Measurements from ENCODE around the gene SH3GL2.

The SH3GL2 gene

DNA sequence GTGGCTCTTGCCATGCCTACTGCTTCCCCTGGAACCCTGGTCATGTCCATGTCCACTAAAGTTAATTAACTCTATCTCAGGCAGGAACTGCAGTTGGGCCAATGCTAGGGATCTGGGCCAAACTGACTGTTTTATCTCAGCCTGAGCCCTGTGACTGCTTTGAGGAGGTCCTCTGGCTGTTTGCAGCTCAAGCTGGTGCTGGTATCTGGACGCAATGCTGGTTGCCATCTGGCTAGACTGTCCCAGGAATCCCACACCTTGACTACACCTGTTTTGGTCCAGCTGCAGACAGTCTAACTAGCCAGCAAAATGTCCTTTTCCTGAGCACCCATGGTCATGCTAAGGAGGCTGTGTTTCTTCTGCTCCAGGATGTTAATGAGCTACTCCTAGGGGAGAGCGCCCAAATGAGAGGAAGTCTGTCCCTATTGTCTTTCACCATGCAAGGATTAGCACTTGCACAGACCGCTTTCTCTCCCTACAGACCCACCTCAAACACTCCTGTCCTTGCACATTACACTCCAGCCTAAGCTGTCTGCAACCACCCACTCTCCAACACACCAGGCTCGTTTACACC is 251.0 kb downstream of the SH3GL2 start:
- H3K4me3 ChIP-seq (ENCODE audit: low read length, poor library complexity, severe bottlenecking): no peak overlapping the region
- H3F3A ChIP-seq (ENCODE audit: low read depth): no peaks in the 10 kb centered on the region
- H3K36me3 ChIP-seq (ENCODE audit: insufficient read depth, low read length): no peaks in the 10 kb centered on the region
- H3K27me3 ChIP-seq (ENCODE audit: insufficient read depth, low read length, poor library complexity, severe bottlenecking): no peaks in the 10 kb centered on the region
- no peaks in the 10 kb centered on the region for H3K4me1 ChIP-seq (ENCODE audit: insufficient read depth, low read length, poor library complexity, severe bottlenecking)
- H3K9me3 ChIP-seq (ENCODE audit: insufficient read depth, low read depth, low read length): no peaks in the 10 kb centered on the region
- H3K9me2 ChIP-seq (replicated peaks; ENCODE audit: low read depth, low read length): no peaks in the 10 kb centered on the region
- H4K20me1 ChIP-seq (ENCODE audit: insufficient read depth, low read length, poor library complexity, severe bottlenecking): no peaks in the 10 kb centered on the region
- H2AFZ ChIP-seq (ENCODE audit: low read length): no peak overlapping the region
- no peak overlapping the region for H3K9ac ChIP-seq (ENCODE audit: low read depth, low read length, poor library complexity, severe bottlenecking)
- no peaks in the 10 kb centered on the region for H3K79me2 ChIP-seq (ENCODE audit: insufficient read depth, low read length)
- TF ChIP-seq EZH2phosphoT487 (IDR thresholded peaks at IDR 0.05; ENCODE audit: borderline replicate concordance) (no peak), CTCF (conservative IDR thresholded peaks at IDR 0.05; ENCODE audit: low read length) (no peak)
- no peak overlapping the region for H3K4me2 ChIP-seq (ENCODE audit: low read depth, low read length, poor library complexity, severe bottlenecking)

GRCh38 chr9:17832812-17833211 is 253.9 kb downstream of the SH3GL2 start:
- no peak overlapping the region for H3K9ac ChIP-seq (ENCODE audit: low read depth, low read length, poor library complexity, severe bottlenecking)
- H3K4me3 ChIP-seq (ENCODE audit: low read length, poor library complexity, severe bottlenecking): no peak overlapping the region
- H3K9me3 ChIP-seq (ENCODE audit: insufficient read depth, low read depth, low read length): no peaks in the 10 kb centered on the region
- H3K4me1 ChIP-seq (ENCODE audit: insufficient read depth, low read length, poor library complexity, severe bottlenecking): no peaks in the 10 kb centered on the region
- H3K9me2 ChIP-seq (replicated peaks; ENCODE audit: low read depth, low read length): no peaks in the 10 kb centered on the region
- no peaks in the 10 kb centered on the region for H3K36me3 ChIP-seq (ENCODE audit: insufficient read depth, low read length)
- no peaks in the 10 kb centered on the region for H3K27me3 ChIP-seq (ENCODE audit: insufficient read depth, low read length, poor library complexity, severe bottlenecking)
- no peaks in the 10 kb centered on the region for H4K20me1 ChIP-seq (ENCODE audit: insufficient read depth, low read length, poor library complexity, severe bottlenecking)
- H3F3A ChIP-seq (ENCODE audit: low read depth): no peaks in the 10 kb centered on the region
- no peak for TF ChIP-seq EZH2phosphoT487 (IDR thresholded peaks at IDR 0.05; ENCODE audit: borderline replicate concordance)
- TF ChIP-seq CTCF (conservative IDR thresholded peaks at IDR 0.05; ENCODE audit: low read length): no peak
- no peak overlapping the region for H2AFZ ChIP-seq (ENCODE audit: low read length)
- H3K4me2 ChIP-seq (ENCODE audit: low read depth, low read length, poor library complexity, severe bottlenecking): no peak overlapping the region
- no peaks in the 10 kb centered on the region for H3K79me2 ChIP-seq (ENCODE audit: insufficient read depth, low read length)

DNA sequence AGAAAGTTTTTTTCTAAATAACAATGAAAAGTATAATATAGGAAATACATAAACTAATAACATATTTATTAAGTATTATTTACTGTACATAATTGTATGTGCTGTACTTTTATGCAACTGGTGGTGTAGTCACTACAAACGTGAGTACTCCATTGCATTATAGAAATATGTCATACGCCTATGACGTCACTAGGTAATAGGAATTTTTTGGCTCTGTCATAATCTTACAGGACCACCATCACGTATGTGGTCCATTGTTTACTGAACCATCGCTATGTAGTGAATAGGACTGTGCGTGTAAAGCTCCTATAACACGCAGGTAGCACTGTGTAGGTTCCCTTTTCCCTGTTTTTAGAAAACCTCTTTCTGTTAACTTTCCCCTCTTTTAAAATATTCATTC is 255.0 kb downstream of the SH3GL2 start:
- H3K9me3 ChIP-seq (ENCODE audit: insufficient read depth, low read depth, low read length): no peaks in the 10 kb centered on the region
- H3K4me1 ChIP-seq (ENCODE audit: insufficient read depth, low read length, poor library complexity, severe bottlenecking): no peaks in the 10 kb centered on the region
- no peaks in the 10 kb centered on the region for H3F3A ChIP-seq (ENCODE audit: low read depth)
- H3K79me2 ChIP-seq (ENCODE audit: insufficient read depth, low read length): no peaks in the 10 kb centered on the region
- no peak overlapping the region for H2AFZ ChIP-seq (ENCODE audit: low read length)
- no peak overlapping the region for H3K4me2 ChIP-seq (ENCODE audit: low read depth, low read length, poor library complexity, severe bottlenecking)
- no peaks in the 10 kb centered on the region for H3K36me3 ChIP-seq (ENCODE audit: insufficient read depth, low read length)
- H3K9ac ChIP-seq (ENCODE audit: low read depth, low read length, poor library complexity, severe bottlenecking): no peak overlapping the region
- no peaks in the 10 kb centered on the region for H3K9me2 ChIP-seq (replicated peaks; ENCODE audit: low read depth, low read length)
- H3K27me3 ChIP-seq (ENCODE audit: insufficient read depth, low read length, poor library complexity, severe bottlenecking): no peaks in the 10 kb centered on the region
- no peaks in the 10 kb centered on the region for H4K20me1 ChIP-seq (ENCODE audit: insufficient read depth, low read length, poor library complexity, severe bottlenecking)
- TF ChIP-seq EZH2phosphoT487 (IDR thresholded peaks at IDR 0.05; ENCODE audit: borderline replicate concordance) (no peak), CTCF (conservative IDR thresholded peaks at IDR 0.05; ENCODE audit: low read length) (no peak)
- H3K4me3 ChIP-seq (ENCODE audit: low read length, poor library complexity, severe bottlenecking): no peak overlapping the region
